WI38 (cell line): ENCODE measurements around the gene RUBCN.
"Not testable (repeated sequence)": the region's sequence is repeated elsewhere in the genome, so short reads cannot be mapped to it uniquely, and the experiment has no call there.

Source experiments
- H3K4me3 ChIP-seq: 2 replicates; pipeline ENCODE4 v1.5.1; 2011; ENCODE audit warnings: low read depth, mild to moderate bottlenecking, control low read depth, low read length
- CTCF ChIP-seq: IDR thresholded peaks from 2 replicates; pipeline ENCODE4 v1.5.1; 2012; ENCODE audit warnings: low read depth, mild to moderate bottlenecking, control low read depth, low read length

The RUBCN gene

GRCh38 chr3:197673170-197673569 lies 63.5 kb downstream of the RUBCN start:
- no peak for TF ChIP-seq CTCF
- no peak overlapping the region for H3K4me3 ChIP-seq

DNA sequence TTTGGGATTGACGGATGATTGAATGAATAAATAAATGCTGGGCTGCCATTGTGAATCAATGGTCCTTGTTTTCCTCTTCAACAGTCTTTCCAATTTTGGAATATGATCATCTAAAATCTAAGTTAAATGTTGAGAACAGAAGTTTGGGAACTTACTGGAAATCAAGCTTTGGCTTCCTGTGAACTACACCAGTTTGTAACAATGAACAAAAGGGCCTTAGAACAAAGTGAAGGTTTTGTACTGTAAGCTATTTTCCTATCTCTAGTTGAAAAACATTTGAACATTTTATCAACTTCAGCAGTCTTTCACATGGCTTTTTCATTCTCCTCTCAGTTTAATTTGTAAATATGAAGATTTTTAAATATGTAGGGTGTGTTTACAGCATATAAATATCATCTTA lies 66.3 kb downstream of the RUBCN start:
- TF ChIP-seq CTCF, result no peak

DNA sequence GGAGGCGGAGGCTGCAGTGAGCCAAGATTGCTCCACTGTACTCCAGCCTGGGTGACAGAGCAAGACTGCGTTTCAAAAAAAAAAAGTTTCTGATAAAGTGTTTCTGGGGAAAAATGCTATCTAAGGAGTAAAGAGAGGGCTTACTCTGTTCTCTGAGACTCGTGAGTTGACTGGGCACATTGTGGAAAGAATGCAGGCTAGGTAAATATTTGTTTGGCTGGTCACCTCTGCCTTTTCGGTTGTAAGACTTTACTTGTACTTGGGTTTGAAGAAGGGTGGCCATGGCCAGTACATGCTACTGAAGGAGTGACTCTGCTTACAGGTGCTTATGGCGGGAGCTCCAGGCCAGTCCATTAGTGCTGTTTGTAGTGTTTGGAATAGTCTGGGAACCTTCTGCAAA lies 68.7 kb downstream of the RUBCN start:
- TF ChIP-seq CTCF, result no peak
- no peak overlapping the region for H3K4me3 ChIP-seq

More for the DNA sequence above, 66.3 kb downstream of the RUBCN start:
- H3K4me3 ChIP-seq, result no peak overlapping the region

GRCh38 chr3:197667293-197667692 lies 69.4 kb downstream of the RUBCN start:
- H3K4me3 ChIP-seq, result not testable (repeated sequence)

- H3K4me3 ChIP-seq, result not testable (repeated sequence)
These were observed 70.4 kb downstream of the RUBCN start for GRCh38 chr3:197666221-197666842.

GRCh38 chr3:197665549-197665948 lies 71.2 kb downstream of the RUBCN start:
- H3K4me3 ChIP-seq, result not testable (repeated sequence)

GRCh38 chr3:197665142-197665491 lies 71.6 kb downstream of the RUBCN start:
- H3K4me3 ChIP-seq, result not testable (repeated sequence)

DNA sequence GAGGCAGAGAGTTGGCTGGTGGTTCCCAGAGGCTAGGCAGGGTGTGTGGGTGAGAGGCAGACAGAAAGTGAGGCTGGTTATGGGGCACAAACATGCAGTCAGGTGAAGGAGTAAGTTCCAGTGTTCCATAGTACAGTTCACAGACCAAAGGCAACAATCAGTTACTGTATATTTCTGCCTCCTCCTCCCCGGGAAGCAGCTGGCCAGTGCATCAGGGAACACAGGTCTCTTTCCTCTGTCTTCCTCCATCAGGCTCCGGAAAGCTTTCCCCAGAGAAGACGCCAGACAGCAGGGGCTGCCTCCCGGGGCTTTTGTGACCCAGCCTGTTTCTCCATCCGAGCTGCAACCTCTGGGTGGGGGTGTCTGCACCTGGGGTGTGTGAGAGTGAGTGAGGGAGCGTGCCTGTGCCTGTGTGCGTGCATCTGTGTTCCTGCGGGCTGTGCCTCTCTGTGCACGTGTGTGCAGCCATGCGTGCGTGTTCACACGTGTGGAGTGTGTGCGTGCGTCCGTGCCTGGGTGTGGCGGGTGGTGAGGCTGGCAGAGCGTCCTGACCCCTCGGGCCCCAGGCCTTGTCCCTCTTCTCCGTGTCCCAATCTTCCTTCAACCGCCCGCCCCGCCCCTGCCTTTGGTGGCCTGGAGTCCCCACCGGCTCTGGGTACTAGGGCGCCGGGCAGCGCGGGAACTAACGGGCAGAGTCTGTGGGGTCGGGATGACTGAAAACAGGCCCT lies 72.1 kb downstream of the RUBCN start:
- not testable (repeated sequence) for H3K4me3 ChIP-seq

GRCh38 chr3:197663367-197664140 lies 73.2 kb downstream of the RUBCN start:
- H3K4me3 ChIP-seq, result not testable (repeated sequence)

DNA sequence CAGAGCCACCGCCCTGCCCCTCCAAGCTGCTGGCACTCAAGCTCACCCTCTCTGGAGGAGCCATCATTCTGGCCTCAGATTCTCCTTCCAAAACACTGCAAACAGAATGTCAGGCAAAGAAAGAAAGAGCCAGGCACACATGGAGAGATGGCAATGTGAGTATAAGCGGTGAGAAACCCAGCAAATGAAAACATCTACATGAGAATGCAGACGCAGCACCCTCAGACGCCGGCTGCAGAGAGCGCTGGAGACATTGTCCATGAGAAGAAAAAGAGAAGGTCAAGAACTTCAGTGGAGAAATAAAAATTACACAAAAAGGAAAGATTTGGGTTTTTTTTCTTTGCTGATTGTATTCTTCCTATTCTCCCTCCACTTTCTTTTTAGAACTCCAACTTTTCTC lies 74.4 kb downstream of the RUBCN start:
- H3K4me3 ChIP-seq, result not testable (repeated sequence)

DNA sequence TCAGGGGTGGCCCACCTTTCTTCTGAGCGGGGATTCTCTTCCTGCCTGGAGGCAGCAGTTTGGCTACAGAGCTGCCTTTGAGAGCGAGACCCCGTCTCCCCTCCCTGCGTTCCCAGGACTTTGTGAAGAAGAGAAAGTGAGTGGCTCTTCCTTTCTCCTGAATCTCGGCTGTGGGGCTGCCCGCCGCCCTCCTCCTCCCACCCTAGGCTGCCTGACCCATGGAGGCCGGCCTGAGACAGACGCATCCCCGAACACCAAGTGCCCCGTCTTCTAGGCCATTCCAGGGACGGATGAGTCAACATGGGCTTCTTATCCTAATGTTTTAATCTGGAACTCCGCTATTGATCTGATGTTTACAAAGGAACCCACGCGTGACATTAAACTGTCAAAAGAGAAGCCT lies 74.8 kb downstream of the RUBCN start:
- H3K4me3 ChIP-seq, result not testable (repeated sequence)

- not testable (repeated sequence) for H3K4me3 ChIP-seq
These were observed 75.4 kb downstream of the RUBCN start for GRCh38 chr3:197661234-197661834.

- H3K4me3 ChIP-seq, result not testable (repeated sequence)
These were observed 77.0 kb downstream of the RUBCN start for GRCh38 chr3:197659701-197660100.

GRCh38 chr3:197659144-197659543 lies 77.6 kb downstream of the RUBCN start:
- H3K4me3 ChIP-seq, result not testable (repeated sequence)

- H3K4me3 ChIP-seq, result not testable (repeated sequence)
These were observed 78.0 kb downstream of the RUBCN start for GRCh38 chr3:197658706-197659105.

DNA sequence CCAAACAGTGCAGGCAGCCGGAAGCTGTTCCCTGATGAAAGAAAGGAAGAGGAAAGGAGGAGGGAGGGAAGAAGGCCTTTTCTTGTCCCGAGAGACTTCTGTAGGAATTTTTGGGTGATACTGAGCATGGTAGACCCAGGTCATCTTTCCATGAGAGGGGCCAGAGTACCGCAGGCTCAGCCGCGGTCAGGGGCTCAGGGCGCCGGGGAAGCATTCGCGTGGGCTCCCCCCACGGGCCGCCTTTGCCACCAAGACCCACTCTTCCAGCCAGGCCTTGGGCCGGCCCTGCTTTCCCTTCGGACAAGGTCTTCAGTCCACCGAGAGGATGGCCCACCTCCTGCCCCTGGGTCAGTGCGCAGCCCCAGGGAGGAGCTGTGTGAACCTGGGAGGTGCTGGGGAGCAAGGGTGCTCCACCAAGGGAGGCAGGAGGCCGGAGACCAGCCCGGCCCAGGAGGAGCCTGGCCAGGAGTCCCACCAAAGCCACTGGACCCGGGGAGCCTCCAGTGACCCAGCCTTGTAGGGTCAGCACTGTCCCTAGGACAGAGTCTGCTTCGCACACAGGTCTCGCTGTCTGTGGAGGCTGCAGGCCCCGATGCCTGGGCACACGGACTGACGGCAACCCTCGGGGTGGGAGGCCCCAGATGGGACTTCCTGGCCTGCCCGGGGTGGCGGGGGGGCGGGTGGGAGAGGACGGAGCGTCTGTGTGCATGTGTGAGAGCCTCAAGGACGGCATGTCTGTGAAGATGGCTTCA lies 79.0 kb downstream of the RUBCN start:
- H3K4me3 ChIP-seq, result not testable (repeated sequence)
